ENCODE results near the gene MAP3K14.

DNA sequence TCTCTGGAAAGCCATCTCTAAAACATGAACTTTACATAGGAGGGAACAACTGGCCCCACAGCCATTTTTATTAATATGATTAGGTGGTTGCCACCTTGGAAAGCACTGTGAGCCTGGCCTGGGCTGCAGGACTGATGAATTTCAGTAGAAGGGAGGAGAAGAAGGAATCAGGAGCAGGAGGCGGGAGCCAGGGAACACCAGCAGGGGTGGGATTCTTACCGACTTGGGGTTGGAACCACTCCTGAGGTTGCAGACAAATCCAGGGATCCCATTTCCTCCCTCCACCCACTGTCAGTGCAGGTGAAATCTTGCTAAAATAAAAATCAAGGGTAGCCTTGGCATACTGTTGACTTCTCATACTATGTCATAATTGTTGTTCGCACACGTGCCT lies 16.9 kb upstream of the MAP3K14 start:
- TF ChIP-seq POLR2AphosphoS5 (IDR thresholded peaks at IDR 0.05; ENCODE audit: low read depth, low read length) (no peak), SIN3A (IDR thresholded peaks at IDR 0.05; ENCODE audit: borderline replicate concordance, insufficient read depth, low read length) (no peak)

Data from PFSK-1 (cell line).